ENCODE measurements around the gene GPR156. TPM values are rescaled to one million over a fixed set of nuclear protein-coding genes. Genes with fewer than 3 reads are reported as not detected.

The GPR156 gene
- under 0.01 and 0.35 TPM in 2 replicates for total RNA-seq

DNA sequence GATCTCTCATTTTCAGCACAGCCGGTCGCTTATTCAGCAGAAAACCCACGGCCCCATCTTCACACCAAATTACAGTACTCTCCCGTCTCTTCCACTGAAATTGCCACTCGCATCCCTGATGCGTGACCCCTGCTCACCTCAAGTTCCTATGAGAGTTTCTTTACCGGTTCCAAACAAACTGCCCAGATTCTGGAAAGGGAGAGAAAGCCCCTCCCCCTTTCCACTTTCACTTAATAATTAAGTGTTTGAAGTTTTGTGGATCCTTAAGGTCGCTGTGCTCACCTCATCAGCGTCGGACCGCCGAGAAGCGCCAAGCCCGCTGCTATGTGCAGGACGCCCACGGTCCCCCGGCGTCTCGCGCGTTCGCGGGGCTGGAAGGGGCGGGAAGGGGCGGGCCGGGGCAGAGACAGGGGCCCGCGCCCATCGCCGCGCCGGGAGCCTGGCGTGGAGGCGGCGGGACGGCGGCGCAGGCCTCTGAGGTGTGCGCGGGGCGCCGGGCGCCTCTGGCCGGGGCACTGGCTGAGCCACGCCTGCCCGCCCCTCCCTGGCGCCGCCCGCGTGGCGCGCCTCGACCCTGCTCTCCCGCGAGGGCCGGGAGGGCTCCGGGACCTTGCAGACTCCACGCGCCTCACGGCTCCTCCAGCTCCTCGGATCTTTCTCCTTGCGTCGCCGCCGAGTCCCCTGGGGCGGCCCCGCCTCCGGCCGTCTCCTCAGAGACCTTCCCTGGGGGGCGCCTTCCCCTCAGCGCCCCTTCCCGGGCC, at the start of gene GPR156:
Gene GPR156, minus strand, starts transcription at position 476 of the 761 bp plus-strand sequence. CDS start 41,124 bp downstream, outside the sequence.

Other genes starting within 250 kb of the GPR156 start
- gene GSK3B, start 190.8 kb downstream of the GPR156 start, total RNA-seq: 26.5 and 33.8 TPM in 2 replicates
- 10.4 and 15.4 TPM in 2 replicates for gene LRRC58, start 64.1 kb upstream of the GPR156 start, total RNA-seq
- gene FSTL1, start 165.8 kb upstream of the GPR156 start, total RNA-seq: 500 and 637 TPM in 2 replicates